GM10847 (cell line): ENCODE measurements around the gene NOX1.

ENCODE experiments used
- POLR2A ChIP-seq: IDR thresholded peaks from 2 replicates; pipeline ENCODE4 v1.6.1; 2011; ENCODE audit not compliant: insufficient read length; ENCODE audit errors: extremely low read depth

NOX1 gene

DNA sequence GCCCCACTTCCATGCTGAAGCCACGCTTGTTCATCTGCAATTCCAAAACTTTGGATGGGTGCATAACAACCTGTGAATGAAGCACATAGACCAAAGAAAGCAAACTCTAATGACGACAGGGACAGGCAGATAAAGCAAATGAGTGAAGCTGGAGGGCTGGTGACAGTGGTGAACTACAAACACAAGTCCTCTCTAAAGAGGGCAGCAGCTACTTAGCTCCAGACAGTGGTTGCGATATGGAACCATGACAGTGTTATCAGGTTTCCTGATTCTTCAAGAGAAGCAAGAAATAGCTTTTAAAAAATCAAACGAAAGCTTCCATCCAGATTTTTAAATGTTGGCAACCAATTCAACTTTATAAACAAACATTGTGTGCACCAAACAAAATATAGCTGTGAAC, 23.8 kb downstream of the NOX1 start:
- no peak for TF ChIP-seq POLR2A

DNA sequence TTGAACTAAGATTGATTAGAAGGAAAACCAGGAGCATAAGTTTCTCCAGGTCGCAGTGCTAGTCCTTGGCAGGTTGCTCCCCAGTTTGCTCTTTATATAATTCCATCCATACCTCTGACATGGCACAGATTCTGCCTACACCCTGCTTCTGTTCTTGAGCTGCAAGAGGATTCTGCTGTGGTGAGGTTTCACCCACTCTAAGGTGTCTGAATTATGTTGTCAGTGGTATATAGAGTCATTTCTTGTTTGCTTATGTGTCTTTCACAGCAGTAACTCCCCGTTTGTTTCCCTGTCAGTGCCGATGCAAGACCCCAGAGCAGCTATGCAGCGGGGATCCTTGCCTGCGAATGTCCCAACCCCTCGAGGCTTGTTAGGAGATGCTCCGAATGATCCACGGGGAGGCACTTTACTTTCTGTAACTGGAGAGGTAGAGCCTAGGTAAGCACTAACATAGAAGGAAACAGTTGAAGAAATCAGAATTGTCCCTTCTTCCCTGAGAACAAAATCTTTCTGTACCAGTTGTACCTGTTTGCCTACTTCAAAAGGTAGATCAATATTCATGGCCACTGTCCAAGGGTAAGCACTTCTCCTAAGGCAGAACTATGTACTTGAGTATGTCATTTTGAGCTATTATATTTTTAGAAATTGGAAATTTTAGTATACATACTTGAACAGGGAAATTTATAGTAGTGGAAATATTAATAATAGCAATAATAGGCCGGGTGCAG, 42.8 kb downstream of the NOX1 start:
- TF ChIP-seq POLR2A, result no peak

GRCh38 chrX:100830547-100830946, 43.6 kb downstream of the NOX1 start:
- no peak for TF ChIP-seq POLR2A

DNA sequence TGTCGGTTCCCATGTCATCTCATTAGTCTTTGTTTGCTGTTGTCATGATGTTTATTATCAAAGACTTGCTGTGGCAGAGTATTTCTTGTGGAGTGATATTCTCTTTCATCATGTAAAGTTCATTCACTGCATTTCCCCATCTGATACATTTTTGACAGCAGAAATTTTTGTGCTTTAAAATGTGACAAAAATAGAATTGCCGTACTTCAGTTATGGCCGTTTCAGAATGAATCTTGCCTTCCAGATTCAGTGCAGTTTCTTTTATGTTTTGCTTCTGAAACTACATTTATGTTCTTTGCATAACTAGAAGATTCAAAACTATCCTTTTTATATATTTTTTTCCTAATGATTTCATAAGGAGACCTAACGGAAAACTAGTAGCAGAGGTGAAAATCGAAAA, 44.0 kb downstream of the NOX1 start:
- no peak for TF ChIP-seq POLR2A

GRCh38 chrX:100829730-100830129, 44.4 kb downstream of the NOX1 start:
- no peak for TF ChIP-seq POLR2A

GRCh38 chrX:100819837-100820666, 54.1 kb downstream of the NOX1 start, which contains the start of gene CSTF2:
CSTF2 (plus strand) TSS chrX:100820391; CDS start chrX:100820417, 26 bp downstream.
- TF ChIP-seq POLR2A, result peak; percentile 58

DNA sequence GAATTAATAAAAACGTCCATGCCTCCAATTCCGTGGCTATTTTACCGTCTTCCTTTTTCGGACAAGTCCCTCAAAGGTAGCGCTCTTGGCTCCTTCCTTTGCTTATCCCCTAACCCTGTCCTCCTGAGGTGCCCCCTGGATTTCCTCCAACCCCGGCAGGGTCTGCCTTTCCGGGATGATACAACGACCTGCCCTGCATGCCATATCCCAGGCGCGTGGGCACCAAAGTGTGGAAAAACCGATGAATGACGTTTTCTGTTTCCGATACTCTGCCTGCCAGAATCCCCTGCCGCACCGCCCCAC, 54.7 kb downstream of the NOX1 start:
- TF ChIP-seq POLR2A, result no peak

DNA sequence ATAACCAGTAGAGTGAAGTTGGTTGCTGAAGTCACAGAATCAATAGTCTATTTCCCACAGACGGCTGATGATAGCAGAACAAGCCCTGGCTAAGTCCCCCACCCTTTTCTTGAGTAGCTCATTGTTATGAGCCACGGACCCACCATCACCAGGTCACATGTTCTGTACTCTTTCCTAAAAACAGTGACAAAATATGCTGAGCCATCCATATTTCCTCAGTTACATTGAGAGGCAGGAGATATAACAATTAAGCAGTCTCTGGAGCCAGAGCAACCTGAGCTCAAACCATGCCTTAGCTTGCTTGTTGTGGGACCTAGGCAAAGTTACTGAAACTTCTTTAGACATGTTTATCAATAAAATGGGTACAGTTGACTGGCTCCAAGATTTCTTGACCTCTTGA, 56.8 kb downstream of the NOX1 start:
- no peak for TF ChIP-seq POLR2A

DNA sequence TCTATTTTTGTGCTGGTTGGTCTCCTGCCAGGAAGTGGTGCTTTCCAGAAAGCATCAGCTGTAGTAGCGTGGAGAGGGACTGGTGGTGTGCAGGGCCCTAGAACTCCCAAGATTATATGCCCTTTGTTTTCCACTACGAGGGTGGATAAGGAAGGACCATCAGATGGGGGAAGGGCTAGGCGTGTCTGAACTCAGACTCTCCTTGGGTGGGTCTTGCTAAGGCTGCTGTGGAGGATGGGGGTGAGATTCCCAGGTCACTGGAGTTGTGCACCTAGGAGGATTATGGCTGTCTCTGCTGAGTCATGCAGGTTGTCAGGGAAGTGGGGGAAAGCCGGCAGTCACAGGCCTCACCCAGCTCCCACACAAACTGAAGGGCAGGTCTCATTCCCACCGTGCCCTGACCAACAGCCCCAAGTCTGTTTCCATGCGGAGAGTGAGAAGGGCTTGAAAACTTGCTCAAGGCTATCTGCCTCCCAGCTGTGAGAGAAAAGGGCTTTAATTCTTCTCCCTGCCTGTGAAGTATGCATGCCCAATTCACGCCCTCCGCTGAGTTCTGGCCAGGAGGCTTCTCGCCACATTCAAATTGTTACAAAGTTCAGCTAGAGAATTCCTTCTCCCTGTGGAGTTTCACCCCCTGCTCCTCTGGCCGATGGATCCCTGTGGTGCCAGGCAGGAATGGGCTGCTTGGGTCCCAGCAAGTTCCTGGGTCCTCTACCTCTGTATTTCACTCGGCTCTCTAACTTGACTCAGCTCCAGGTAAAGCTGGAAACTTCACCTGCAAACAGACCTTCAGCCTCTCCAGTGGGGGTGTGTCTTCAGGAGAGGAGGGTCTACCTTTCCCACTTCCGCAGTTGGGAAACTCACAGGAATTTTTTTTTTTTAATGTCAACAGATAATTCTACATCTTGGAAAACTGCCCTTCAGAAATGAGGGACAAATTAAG, 61.7 kb downstream of the NOX1 start:
- no peak for TF ChIP-seq POLR2A

GRCh38 chrX:100804780-100805179, 69.4 kb downstream of the NOX1 start:
- no peak for TF ChIP-seq POLR2A

GRCh38 chrX:100802843-100803242, 71.3 kb downstream of the NOX1 start:
- TF ChIP-seq POLR2A, result no peak

DNA sequence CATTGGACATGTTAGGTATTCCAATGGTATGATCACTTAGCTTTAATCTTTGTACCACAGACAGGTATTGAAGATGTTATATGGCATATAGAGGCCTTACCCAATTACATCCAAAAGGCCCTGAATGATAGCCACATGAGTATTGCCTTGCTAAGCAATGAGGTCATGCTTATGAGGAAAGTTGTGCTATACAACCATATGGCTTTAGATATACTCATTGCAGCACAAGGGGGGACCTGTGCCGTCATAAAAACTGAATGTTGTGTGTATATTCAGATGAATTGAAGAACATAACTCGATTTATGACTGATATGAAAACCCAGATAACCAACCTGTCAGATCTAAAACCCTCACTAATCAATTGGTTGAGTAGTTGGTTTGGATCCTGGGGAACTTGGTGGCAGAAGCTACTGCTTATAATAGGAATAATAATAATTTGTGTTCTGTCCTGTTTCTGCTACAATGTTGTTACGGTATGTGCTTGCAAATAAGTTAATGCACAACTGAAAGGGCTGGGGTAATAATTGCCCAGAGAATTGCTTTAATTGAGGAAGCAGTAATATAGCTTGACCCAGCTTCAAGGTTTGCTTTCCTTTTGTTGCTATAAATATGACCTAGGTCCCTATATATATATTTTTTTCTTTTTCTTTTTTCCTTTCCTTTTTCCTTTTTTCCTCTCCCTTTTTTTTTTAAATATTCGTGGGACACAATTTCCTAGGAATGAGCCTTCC, 75.5 kb downstream of the NOX1 start:
- no peak for TF ChIP-seq POLR2A

- TF ChIP-seq POLR2A, result no peak
Observed at GRCh38 chrX:100797359-100797758, 76.8 kb downstream of the NOX1 start.
